HPDE6-E6E7 (cell line): Measurements from ENCODE around the gene SLC39A9.

ENCODE experiments used
- DNase-seq: peaks from one replicate; pipeline ENCODE4 v3.0.0; 2011; ENCODE audit warnings: missing footprints; ENCODE audit errors: extremely low spot score

Gene SLC39A9, protein sequence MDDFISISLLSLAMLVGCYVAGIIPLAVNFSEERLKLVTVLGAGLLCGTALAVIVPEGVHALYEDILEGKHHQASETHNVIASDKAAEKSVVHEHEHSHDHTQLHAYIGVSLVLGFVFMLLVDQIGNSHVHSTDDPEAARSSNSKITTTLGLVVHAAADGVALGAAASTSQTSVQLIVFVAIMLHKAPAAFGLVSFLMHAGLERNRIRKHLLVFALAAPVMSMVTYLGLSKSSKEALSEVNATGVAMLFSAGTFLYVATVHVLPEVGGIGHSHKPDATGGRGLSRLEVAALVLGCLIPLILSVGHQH

DNA sequence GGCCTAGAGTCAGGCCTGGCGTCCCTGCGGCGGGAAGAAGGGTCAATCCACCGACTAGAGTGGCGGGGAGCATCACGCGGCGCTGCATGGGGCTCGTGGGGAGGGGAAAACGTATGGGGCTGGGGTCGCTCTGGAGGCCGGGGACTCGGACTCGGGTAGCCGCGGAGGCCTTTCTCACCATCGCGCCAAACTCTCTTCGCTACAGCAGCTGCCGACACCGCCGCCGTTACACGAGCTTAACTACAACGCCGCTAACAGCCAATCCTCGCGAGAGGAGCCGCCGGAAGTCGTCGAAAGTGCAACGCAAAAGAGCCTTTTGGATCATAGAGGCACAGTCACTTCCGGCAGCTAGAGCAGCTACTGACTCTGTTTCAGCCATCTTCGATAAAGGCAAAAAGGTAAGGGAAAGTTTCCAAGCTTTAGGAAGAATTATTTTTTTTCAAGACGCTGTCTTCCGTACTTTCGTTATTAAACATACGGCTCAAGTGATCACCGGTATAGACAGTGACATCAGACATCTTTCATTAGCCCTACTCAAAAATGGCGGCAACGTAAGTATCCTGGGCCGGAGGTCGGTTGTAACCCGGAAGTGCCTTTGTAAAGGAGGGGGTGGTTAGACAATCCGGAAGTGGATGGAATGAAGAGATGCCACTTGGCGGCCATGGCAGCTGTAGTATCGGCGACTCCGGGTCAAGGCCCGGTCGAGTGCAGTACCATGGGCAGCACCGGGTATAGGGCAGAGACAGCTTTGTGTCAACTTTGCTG lies at the start of gene SLC39A9, which contains the start of gene ERH:
Gene SLC39A9 (plus strand): TSS at position 640 of the 765 bp plus-strand sequence. CDS start 678 bp downstream, outside the sequence.
Gene ERH (minus strand): TSS at position 247 of the 765 bp plus-strand sequence. CDS start 66 bp downstream, at position 181.
- peak; percentile 91 for DNase-seq

DNA sequence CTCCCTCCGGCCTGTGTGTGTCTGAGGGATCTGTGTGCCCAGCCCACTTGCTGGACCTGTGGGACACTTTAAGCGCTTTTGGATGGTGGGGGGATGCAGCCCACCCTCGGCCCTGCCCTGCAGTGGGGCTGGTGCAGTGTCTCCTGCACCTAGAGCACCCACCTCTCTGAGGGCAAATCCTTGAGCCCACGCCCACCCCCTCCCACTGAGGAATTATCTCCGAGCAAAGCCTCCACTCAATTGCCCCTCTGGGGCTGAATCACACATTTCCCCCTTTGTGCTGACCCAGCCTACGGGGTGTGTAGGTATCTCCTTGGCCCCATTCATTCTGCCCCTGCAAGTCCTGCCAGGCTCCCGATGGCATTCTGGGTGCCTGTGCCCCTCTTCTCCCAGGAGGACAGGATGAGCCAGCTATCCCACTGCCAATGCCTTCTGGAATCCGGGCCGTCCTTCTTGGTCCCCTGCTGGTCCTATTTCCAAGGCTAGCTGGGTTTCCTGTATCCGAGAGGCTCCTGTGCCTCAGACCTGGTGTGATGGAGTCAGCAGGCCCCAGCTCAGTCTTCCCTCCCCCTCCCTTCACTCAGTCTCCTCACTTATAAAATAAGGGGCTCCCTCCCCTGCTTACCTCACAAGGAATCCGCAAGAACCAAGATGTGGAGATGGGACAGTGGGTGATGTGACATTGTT lies 49.3 kb upstream of the SLC39A9 start:
- no peak for DNase-seq

DNA sequence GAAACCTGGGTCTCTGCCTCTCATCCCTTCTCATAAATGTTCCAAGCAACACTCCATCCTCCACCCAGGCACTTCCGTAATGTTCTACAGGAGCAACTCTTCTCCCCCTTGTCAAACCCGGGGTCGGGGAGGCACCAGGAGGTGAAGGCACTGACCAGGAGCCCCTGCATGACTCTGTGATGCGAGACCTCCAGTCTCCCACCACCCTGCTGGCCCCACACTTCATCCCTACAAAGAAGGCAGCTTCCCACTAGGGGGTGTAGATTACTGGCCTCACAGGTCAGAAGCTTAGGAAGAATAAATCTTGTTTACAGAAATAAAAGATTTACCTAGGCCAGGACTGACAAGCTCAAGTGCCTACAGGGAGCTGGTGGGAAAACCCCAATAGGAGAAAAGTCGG lies 47.6 kb upstream of the SLC39A9 start:
- no peak for DNase-seq

DNA sequence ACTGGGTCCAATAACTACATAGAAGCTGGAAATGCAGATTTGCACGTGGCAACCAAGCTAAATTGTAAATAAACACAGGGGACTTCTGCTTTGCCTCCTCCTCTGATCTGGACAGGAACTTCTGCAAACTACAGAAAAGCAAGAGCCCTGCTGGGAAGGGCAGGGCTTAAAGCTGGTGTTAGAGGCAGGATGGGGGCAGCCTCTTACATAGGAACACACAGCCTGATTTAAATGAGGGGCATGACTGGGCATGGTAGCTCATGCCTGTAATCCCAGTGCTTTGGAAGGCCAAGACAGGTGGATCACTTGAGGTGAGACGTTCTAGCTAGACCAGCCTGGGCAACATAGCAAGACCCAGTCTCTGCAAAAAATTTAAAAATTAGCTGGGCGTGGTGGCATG lies 47.1 kb upstream of the SLC39A9 start:
- DNase-seq: no peak

DNA sequence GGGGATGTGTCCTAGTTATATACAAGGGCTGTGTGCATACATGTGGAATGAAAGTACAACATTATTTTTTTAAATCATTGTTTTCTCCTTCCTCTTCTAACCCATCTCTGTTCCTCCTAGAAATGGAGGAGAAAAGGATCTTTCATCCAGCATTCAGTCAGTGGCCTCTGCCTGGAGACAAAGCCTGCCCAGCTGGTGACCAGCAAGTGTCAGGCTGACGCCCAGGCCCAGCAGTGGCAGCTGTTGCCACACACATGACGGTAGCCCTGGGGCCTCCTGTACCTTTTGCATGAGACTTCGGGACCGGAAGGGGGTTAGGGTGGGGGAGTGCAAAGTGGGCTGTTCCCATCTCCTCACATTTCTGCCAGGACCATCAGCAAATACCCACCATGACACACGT lies 46.6 kb upstream of the SLC39A9 start:
- DNase-seq: no peak

DNA sequence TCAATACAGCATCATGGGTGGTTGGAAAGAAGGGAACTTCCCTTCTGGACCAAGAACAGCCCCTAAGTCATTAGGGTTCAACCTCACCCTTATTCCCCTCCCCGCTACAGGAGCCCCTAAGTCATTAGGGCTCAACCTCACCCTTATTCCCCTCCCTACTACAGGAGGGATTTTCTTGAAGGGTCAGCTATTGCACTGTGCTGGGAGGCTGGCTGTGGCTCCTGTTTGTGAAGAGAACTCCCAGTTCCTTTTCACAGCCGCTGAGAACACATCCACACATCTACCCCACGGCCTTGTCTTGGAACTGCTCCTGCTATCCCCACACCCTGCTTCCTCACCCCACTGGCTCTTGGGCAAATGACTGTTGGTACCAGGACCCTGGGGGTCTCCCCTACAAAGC lies 45.3 kb upstream of the SLC39A9 start:
- no peak for DNase-seq

DNA sequence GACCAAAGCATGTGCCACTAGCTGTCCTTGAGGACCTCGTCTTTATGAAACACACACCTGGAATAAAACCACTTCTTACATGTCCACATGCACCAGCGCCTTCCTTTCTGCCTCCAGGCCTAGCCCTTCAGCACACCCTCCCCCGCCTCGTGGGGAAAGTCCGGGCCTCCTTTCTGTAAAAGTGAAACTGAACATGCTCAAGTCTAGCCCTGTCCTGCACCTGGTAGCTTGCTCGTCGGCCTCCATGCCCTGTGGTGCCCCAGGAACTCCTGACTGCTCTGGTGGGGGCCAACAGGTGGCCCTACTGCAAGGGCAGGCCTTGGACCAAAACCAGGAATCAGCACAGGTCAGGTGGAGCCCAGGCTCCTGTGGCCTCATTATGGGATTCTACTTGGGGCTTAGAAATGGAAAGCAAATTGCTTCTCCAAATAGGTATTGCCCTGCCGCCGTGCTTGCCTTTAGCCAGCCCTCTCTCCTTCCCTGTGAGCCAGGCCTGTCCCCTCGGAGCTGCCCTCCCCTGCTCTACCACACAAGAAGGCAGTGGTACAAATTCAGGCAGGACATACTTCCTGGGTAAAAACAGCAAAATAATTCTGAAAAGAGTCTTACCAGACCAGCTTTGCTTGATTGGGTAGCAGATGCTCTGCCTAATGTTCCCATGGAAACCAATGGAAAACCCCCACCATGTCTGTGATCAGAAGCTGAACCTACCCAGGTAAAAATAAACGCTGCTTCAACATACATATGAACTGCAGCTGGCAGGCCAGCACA lies 43.9 kb upstream of the SLC39A9 start:
- DNase-seq: peak; percentile 47

DNA sequence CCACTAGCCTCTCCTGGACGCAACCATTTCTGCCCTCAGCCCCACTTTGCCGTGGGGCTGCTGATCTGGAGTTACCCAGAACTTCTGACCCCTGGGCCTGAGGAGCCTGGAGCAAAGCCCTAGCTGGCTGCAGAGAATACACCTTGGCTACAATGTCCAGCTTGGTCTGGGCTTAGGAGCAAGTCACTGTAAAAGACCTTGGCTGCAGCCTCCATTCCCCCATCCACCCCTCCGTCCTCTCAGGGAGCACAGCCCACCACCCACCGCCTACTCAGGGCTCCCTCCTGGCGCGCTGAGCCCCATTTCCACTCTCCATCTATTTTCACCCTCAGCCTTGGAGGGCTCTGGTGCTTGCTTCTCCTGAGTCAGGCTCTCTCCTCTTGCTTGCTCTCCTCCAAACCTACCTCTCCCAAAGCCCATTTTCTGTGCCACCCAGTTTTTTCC lies 43.3 kb upstream of the SLC39A9 start:
- DNase-seq: no peak

DNA sequence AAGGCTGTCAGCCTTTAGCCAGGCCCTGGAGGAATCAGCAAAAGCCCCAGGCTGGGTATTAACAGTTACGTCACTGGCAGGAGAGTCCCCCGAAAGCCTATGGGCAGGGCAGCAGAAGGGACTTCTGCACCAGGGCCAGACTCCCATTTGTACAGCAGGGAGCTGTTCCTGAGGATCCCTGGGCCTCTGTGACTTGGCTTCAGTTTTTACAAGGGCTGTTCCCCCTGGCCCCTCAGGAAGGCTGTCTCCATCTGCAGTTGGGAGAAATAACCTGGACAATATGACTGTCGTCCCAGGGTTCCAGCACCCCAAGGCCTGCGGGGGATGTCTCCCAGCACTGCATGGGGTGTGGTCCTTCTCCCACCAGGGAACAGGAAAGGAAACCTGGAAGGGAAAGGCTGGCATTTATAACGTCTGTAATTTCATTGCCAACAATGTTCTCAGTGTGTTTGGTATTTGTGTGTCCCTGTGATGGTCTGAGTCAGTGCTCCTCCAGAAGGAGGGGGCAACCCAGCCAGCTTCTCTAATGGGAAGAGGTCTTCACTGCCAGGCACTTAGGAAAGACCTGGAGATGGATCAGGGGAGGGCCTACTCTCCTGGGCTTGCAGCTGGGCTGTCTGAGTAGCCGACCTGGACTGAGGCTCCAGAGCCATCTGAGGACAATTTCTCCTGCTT lies 42.7 kb upstream of the SLC39A9 start:
- no peak for DNase-seq

DNA sequence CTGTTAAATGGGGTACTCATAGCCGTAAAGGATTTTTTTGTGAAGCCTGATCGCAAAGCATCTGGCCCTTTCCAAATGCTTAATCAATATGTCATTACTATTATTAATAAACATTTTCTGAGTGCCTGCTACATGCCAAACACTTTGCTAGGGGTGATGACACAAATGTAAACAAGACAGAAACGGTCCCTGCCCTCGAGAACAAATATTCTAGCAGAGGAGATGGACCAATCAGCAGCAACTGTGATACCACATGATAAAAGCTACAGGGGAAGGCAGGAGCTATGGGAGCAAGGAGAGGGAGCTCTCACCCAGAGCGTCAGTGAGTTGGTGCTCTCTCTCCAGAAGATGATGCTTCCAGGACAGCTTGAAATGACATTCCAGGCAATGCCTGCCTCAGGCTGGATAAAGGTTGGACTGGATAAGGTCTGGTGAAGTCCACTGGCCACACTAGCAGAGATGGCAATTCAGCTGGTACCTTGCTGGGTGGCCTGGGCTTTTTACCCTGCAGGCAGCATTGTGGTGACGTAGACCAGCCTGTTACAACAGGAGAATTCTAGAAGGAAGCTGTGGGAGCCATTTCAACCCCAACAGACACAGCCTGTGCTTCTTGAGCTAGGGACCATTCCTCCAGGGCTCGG lies 41.5 kb upstream of the SLC39A9 start:
- DNase-seq: no peak

DNA sequence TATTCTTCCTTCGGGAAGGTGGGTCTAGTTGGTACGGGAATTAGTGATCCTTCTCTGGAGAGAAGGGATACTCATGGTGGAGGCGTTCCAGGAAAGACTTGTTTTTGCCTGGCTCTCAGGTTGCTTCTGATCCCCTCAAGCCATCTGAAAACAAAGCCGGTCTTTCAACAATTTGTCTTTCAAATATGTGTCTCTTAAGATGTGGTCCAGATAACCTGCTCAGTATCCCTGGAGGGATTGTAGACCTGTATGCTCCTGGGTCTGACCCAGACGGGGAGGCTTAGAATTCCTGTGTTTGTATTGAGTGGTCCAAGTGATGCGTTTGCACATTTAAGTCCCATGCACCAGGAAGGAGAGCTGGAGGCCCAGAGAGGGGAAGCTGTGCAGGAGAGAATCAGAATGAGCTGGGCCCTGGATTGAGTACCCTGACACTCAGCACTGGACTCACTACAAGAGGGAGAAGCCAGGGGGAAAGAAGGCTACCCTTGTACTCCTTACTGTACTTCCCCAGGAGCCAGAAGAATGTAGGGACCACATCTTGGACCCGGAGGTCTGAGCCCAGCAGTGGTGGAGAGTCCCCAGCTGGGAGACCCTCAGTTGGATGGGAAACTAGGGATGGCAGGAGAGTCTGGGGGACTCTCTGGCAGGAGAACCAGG lies 40.8 kb upstream of the SLC39A9 start:
- DNase-seq: no peak

DNA sequence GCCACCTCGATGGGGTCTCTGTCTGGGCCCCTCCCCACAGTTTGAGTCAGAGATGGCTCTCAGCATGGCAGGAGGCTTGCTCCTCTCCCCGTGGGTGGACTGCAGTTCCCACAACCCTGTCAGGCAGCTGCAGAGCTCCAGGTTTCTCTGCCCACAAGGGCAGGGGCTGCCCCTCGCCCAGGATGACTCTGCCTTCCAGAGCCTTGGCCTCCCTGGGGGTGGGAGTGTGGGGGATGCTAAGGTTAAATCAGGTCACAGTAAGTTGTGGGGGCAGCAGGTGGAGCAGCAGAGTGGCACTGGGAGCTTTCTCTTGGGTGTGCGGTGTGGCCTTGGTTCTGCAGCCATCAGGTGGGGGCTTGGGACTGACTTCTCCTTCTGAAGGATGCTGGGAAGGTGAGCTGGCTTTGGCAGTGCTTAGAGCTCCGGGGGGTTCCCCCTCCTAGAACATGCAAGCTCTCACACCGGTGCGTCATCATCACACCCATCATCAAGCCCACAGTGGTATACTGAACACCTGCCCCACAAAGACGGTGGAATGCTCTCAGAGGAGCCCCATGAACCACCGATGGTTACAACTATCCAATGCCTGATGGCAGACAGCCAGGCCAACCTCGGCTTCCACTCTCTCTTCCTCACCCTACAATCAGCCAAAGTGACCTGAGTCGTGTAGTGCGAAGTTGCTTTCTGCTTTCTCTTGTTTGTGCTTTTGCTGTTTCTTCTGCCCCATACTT lies 40.1 kb upstream of the SLC39A9 start:
- DNase-seq: no peak

DNA sequence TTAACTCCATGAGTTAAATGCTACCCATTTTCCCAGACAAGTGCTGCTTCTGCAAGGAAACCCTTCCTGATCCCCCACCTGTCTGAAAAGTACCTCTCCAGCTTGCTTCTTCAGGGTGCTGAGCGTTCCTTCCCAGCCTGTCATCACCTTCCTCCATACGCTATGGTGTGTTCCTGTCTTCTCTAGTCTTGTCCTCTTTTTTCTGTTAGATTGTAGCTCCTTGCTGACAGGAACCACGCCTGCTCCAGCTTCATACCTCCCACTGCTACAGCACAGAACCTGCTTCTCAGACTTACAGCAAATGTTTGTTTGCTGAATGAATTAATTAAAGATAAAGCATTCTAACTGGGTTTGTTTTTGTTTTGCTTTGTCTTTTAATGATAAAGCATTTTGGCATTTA lies 39.5 kb upstream of the SLC39A9 start:
- no peak for DNase-seq

DNA sequence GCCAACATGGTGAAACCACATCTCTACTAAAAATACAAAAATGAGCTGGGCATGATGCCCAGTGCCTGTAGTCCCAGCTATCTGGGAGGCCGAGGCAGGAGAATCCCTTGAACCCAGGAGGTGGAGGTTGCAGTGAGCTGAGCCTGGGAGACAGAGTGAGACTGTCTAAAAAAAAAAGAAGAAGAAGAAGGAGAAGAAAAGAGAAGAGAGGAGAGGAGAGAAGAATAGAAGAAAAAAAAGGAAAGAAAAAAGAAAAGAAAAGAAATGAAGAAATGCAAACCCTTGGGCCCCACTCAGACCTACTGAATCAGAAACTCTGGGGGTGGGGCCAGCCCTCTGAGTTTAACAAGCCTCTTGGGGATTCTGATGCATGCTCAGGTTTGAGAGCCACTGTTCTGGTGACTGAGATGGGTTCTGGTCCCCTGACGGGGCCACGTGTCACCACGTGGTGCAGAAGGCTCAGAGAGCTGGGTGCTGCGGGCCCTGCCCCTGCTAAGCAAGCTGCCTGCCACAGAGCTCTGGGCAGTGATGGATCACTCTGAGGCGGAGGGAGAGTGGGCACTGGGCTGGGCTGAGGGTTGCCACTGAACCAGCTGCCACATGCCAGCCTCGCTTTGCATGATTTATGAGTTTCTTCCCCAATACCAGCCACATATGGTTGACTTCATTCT lies 37.9 kb upstream of the SLC39A9 start:
- DNase-seq: no peak

DNA sequence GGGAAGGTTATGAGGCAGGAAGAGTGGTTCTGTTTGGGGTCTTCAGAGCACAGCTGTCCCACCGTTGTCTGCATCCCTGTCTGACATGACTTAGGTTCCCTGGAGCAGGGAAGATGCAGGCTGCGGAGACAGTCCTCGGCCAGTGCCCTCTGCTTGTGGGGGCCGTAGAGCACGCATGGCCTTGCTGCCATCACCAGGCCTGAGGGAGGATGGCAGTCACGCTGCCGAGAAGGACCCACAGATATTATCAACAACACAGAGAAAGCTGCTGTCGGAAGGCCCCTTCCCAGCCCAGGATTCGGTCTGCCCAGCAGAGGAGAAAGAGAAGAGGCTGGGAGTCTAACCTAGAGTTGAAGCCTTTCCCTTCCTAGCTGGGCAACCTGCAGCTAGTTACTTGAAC lies 35.4 kb upstream of the SLC39A9 start:
- no peak for DNase-seq

DNA sequence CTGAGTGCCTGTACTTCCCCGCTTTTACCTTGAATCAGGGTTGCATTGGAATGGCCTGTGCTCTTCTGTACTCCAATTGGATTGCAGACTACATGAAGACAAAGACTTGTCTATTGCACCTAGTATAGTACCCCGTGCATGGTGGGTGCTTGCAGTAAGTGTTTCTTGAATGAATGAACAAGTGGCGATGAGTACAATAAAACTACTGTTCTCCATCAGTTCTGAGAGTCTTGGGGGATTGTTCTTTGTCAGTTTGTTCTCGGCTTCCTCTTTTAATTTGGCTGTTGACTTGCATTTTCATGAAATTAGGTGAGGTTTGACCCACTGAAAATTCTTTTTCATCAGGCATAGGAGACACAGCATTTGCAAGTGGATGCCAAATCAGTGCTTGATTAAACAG lies 34.5 kb upstream of the SLC39A9 start:
- no peak for DNase-seq

DNA sequence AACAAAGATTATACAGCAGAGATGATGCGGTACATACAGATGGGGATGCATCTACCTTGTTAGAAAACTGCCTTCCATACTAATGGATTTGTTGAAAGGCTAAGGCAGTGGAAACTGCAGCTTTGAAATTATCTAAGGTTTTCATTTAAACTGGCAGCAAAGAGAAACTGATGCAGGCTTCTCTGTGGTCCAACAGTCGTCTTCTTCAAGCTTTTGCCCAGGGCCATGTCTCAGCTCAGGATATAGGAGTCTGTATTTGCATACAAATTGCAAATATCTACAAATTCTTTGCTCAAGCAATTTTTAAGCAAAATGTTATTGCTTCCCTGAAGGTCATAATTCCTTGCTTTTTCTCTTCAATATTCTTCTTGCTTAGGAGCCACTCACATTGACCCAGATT lies 34.1 kb upstream of the SLC39A9 start:
- DNase-seq: no peak

DNA sequence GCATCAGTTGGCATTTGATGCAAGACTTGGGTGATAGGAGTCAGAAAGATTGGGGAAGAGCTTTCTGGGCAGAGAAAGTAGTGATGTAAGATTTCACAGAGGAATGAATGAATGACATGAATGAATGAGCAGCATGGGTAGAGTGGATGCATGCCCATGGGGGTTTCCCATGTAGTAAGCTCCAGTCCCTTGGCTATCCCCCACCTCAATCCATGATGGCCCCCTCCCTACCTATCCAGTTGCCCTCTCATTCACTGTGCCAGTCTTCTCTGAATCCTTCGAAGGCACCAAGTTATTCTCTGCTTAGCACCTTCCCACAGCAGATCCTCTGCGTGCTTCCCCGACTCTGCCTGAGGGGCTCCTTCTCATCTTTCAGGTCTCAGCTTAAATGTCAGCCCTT lies 32.4 kb upstream of the SLC39A9 start:
- no peak for DNase-seq

DNA sequence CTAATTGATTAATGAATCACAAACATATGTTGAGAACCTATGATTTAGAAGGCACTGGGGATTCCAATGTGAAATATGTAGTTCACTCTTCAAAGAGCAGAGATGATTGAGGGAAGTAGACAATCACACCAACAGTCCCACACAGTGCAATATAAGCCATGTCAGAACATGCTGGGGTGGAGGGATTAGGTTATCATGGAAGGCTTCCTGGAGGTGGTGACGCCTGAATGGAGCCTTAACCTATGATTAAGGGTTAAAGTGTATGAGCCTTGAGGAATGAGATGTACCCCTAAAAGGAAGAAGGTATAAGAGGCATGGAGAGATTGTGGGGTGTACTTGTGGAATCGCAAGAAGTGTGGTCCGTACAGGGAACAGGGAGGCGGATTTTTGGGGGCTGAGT lies 31.7 kb upstream of the SLC39A9 start:
- DNase-seq: no peak
